ENCODE measurements around the gene C14orf93. TPM values are rescaled to one million over a fixed set of nuclear protein-coding genes. Genes with fewer than 3 reads are reported as not detected.
A peak's percentile ranks its signal among the peaks of the same experiment; 100 is the strongest.

Gene C14orf93
- polyA plus RNA-seq, 3 donors, result 2.5 to 17.6 (median 3.7) TPM

GRCh38 chr14:22977684-22978486, 32.1 kb downstream of the C14orf93 start:
- intact Hi-C loops (cut with micrococcal nuclease), result no loop called here
- peaks cover 20 to 21% of the 10 kb centered on the region in 2 donors for H3K4me1 ChIP-seq (ENCODE audit: control insufficient read depth in 1 of 2, insufficient read depth in 2 of 2, low read length in 2 of 2)
- no peak overlapping the region for H3K4me2 ChIP-seq (replicated peaks; ENCODE audit: extremely low read depth, low read length, poor library complexity, severe bottlenecking)

GRCh38 chr14:22977434-22977683, 32.6 kb downstream of the C14orf93 start:
- Histone ChIP-seq H3K4me3 (replicated peaks in 1 of 3; ENCODE audit: low read depth in 2 of 3, low read length in 3 of 3) (no peak overlapping the region), H3K27me3 (ENCODE audit: control insufficient read depth in 2 of 2, insufficient read depth in 2 of 2, low read length in 2 of 2) (peaks cover 33 to 57% of the 10 kb centered on the region in 2 donors), H3K4me1 (ENCODE audit: control insufficient read depth in 1 of 2, insufficient read depth in 2 of 2, low read length in 2 of 2) (peaks cover 17 to 18% of the 10 kb centered on the region in 2 donors), H4K20me1 (ENCODE audit: insufficient read depth, low read length) (no peaks in the 10 kb centered on the region), H3K4me2 (replicated peaks; ENCODE audit: extremely low read depth, low read length, poor library complexity, severe bottlenecking) (no peak overlapping the region), H3K9me3 (replicated peaks in 1 of 2; ENCODE audit: control insufficient read depth in 1 of 2, insufficient read depth in 1 of 2, low read length in 2 of 2) (peaks cover 0 to 4% of the 10 kb centered on the region in 2 donors), H3K79me2 (ENCODE audit: insufficient read depth, low read length) (no peaks in the 10 kb centered on the region), H3K36me3 (replicated peaks in 1 of 2; ENCODE audit: control insufficient read depth in 1 of 2, insufficient read depth in 2 of 2, low read length in 2 of 2) (no peaks in the 10 kb centered on the region), H2AFZ (ENCODE audit: insufficient read depth, low read depth, low read length, poor library complexity, severe bottlenecking) (no peak overlapping the region), H3K9ac (ENCODE audit: insufficient read depth, low read length, poor library complexity, severe bottlenecking) (no peak overlapping the region), H3K27ac (ENCODE audit: low read depth in 1 of 2, low read length in 2 of 2) (no peak overlapping the region)
- Mint-ChIP-seq H3K4me3 (no peak overlapping the region), H3K27ac (no peak overlapping the region), H3K36me3 (no peaks in the 10 kb centered on the region), H3K9me3 (peaks cover 0 to 5% (median 3%) of the 10 kb centered on the region in 7 donors), H3K27me3 (ENCODE audit: low read depth in 3 of 3) (peaks cover 37 to 47% (median 40%) of the 10 kb centered on the region in 3 donors), H3K4me1 (peaks cover 6% of the 10 kb centered on the region)
- intact Hi-C loops (cut with micrococcal nuclease), result no loop called here
- DNase-seq, result no peak
- no peak for TF ChIP-seq CTCF (IDR thresholded peaks at IDR 0.05)

More at GRCh38 chr14:22977684-22978486, 32.1 kb downstream of the C14orf93 start:
- Mint-ChIP-seq H3K27me3 (ENCODE audit: low read depth in 3 of 3) (peaks cover 37 to 47% (median 40%) of the 10 kb centered on the region in 3 donors), H3K9me3 (peaks cover 0 to 5% (median 3%) of the 10 kb centered on the region in 7 donors), H3K4me1 (peaks cover 6% of the 10 kb centered on the region), H3K27ac (no peak overlapping the region), H3K36me3 (no peaks in the 10 kb centered on the region), H3K4me3 (peak overlapping the region in 1 of 2 donors; percentile 47)
- WGBS (ENCODE audit: insufficient coverage), result 77% methylated on average over 5 of the region's 8 CpGs
- Histone ChIP-seq H3K79me2 (ENCODE audit: insufficient read depth, low read length) (no peaks in the 10 kb centered on the region), H3K27me3 (ENCODE audit: control insufficient read depth in 2 of 2, insufficient read depth in 2 of 2, low read length in 2 of 2) (peaks cover 33 to 57% of the 10 kb centered on the region in 2 donors), H2AFZ (ENCODE audit: insufficient read depth, low read depth, low read length, poor library complexity, severe bottlenecking) (no peak overlapping the region), H3K27ac (ENCODE audit: low read depth in 1 of 2, low read length in 2 of 2) (no peak overlapping the region), H3K4me3 (replicated peaks in 1 of 3; ENCODE audit: low read depth in 2 of 3, low read length in 3 of 3) (no peak overlapping the region), H3K9ac (ENCODE audit: insufficient read depth, low read length, poor library complexity, severe bottlenecking) (no peak overlapping the region), H4K20me1 (ENCODE audit: insufficient read depth, low read length) (no peaks in the 10 kb centered on the region), H3K9me3 (replicated peaks in 1 of 2; ENCODE audit: control insufficient read depth in 1 of 2, insufficient read depth in 1 of 2, low read length in 2 of 2) (peaks cover 0 to 4% of the 10 kb centered on the region in 2 donors), H3K36me3 (replicated peaks in 1 of 2; ENCODE audit: control insufficient read depth in 1 of 2, insufficient read depth in 2 of 2, low read length in 2 of 2) (no peaks in the 10 kb centered on the region)
- no peak for DNase-seq
- TF ChIP-seq CTCF (IDR thresholded peaks at IDR 0.05), result no peak
